ENCODE data around the gene BACH2.
"Not testable (repeated sequence)": the region's sequence is repeated elsewhere in the genome, so short reads cannot be mapped to it uniquely, and the experiment has no call there.

The BACH2 gene

DNA sequence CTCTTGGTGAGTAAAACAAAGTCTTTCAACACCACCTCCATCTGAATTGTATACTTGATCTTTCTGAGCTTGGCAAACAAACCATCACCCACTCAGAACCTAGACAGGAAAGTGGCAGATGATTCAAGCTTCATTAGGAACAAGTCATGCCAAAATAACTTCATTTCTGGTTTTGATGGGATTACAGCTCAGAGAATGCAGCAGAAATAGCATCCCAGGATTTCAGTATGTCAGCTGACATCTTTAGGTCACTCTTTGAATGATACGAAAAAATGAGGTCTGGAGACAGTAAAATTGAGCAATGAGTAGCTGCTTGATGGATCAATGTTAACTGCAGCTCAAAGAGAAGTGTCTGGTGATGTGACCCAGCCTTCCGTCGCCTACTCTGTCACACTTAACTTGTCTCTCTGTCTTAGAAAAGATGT, 310.0 kb downstream of the BACH2 start:
- ATAC-seq = peak in 1 of 2 donors; percentile 31

- ATAC-seq = no peak
Observed at GRCh38 chr6:89985751-89986493, 310.7 kb downstream of the BACH2 start.

DNA sequence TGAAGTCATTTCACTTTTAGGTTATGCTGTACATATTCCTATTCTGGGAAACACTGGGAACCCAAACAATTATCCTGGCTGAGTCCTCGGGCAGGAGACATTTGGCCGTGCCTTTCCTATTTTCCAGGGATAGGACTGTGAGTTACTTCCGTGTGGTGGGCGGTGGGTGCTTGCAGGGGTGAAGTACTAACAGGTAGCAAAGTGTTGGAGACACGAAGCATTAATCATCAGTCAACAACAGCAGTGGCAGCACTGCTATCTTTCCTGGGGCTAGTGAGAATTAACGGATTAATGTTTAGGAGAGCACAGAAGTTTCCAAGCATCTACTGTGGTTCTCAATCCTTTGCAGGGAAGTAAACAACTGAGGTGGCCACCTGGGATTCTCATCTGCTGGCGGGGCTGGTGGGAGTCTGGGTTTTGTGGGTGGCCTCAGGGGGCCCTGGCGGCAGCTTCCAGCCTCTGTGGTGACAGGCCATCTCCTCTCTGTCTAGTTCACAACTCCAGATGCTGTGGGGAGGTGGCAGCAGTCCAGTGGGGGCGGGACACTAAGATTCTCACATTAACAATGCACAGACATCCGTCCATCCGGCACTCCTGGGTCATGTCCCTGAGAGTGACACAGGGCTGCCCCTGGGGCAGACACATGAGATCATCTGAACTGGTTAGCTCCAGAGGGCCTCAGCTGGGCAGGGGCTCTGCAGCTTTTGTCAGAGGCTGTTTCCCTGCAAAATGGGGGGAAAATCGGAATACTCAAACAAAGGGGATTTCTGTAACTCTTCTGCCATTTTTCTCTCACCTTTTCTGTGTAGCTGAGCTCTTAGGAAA, 311.5 kb downstream of the BACH2 start:
- no peak for ATAC-seq

GRCh38 chr6:89980353-89980752, 316.3 kb downstream of the BACH2 start:
- no peak for ATAC-seq

DNA sequence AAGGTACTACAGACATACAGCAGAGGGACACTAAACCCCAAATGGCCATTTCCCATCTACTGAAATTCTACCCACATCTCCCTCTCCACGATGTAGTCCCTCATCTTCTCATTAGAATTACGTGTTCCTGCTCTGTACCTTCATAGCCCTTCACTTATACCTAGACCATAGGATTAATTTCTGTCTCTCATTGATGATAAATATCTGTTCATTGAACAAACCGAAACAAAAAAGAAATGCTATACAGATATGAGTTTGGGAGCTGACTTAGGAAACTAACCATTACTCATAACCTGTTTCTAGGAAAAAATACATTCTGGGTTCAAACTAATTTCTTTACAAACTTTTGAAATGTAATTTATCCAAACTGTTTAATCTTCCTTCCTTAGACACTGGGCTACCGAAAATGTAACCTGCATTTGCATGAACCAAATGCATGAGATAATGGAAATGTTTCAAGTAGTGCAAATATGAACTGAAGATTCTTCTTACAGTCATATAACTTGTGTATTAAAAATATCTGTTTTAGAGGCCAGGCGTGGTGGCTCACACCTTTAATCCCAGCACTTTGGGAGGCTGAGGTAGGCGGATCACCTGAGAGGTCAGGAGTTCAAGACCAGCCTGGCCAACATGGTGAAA, 317.0 kb downstream of the BACH2 start:
- ATAC-seq = peak; percentile 60 to 75

- no peak for ATAC-seq
Observed at GRCh38 chr6:89978749-89979145, 317.9 kb downstream of the BACH2 start.

- ATAC-seq = no peak
Observed at GRCh38 chr6:89977808-89978748, 318.6 kb downstream of the BACH2 start.

DNA sequence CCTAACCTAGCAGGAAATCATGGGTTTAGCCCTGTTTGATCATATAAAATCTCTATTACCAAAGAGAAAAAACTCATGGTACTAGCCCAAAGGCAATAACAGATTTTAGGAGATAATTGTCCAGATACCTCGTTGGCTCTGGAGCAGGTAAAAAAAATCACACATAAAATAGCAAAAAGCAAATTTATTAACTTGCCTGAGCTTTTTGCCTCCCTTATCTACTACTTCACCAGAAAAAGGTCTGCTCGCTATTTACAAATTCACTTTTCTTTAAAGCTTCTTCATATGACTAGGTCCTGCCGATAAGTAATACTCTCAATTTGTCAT, 320.0 kb downstream of the BACH2 start:
- ATAC-seq = no peak

- ATAC-seq = no peak
Observed at GRCh38 chr6:89975991-89976693, 320.5 kb downstream of the BACH2 start.

DNA sequence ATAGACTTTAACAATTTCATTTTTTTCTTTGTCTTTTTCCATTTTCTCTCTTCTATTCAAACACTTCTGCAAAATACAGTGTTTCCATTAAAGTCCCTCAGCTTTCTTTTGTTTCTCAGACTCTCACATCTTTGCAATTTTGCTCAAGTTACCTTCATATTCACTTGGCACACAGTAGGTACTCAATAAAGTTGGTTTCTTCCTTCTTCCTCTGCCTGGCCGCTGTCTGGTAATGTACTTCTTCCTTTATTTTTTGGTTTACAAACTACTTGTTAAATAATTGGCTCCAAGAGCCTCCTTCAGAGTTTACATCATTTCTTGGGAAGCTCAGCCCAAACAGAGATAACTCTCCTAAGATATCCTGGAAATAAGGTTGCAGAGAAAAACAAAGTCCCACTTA, 321.3 kb downstream of the BACH2 start:
- ATAC-seq = no peak

DNA sequence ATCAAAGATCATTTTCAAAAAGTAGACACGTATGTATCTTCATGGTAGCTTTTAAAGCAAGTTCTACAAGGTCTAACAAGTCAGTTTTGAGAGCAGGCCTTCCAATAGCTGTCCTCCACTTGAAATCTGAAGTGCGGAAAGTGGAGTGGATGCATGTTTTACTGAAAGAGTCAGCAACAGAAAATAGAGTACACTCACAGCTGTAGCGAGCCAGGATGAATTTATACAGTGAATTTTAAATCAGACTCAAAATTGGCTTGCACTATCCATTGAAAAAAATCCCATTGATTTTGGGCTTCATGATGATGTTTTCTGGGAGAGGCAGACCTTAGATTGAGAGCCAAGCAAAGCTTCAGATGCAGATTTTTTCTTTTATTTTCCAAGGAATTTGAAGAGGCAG, 321.8 kb downstream of the BACH2 start:
- no peak for ATAC-seq

GRCh38 chr6:89972025-89972381, 324.6 kb downstream of the BACH2 start:
- no peak for ATAC-seq

- not testable (repeated sequence) for ATAC-seq
Observed at GRCh38 chr6:89971338-89972024, 325.2 kb downstream of the BACH2 start.

- no peak for ATAC-seq
Observed at GRCh38 chr6:89970609-89971337, 325.9 kb downstream of the BACH2 start.

GRCh38 chr6:89970072-89970471, 326.6 kb downstream of the BACH2 start:
- ATAC-seq = no peak

DNA sequence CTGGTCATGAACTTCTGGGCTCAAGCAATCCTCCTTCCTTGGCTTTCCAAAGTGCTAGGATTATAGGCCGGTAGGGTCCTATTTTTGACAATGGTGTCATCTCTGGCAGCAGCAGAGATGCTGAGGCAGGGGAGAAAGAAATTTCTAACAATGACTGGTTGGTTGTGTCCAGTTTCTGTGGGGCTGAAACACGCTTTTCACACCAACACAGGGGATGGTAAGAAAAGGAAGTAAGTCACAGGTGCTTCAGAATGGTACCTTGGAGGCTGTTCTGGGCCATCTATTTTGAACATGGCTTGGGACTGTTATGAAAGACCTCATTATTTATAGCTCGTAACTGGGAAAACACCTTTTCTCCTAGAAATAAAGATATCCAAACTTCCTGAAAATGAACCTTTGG, 329.7 kb downstream of the BACH2 start:
- ATAC-seq = no peak

DNA sequence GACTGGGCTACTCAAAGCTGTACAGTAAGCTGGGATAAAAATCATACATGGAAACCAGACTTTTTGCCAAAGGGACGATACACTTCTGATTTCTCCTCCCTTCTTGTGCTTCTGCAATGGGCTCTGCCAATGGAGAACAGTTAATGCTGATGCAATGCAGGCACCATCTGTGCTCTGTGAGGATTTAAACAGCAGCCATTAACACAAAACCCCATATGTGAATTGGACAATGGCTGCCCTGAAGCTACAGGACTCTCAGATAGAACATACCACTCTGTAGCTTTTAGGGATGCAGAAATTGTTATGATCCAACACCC, 330.5 kb downstream of the BACH2 start:
- no peak for ATAC-seq

GRCh38 chr6:89965441-89966227, 331.0 kb downstream of the BACH2 start:
- ATAC-seq = peak; percentile 29 to 53

- ATAC-seq = no peak
Observed at GRCh38 chr6:89963391-89963790, 333.3 kb downstream of the BACH2 start.

DNA sequence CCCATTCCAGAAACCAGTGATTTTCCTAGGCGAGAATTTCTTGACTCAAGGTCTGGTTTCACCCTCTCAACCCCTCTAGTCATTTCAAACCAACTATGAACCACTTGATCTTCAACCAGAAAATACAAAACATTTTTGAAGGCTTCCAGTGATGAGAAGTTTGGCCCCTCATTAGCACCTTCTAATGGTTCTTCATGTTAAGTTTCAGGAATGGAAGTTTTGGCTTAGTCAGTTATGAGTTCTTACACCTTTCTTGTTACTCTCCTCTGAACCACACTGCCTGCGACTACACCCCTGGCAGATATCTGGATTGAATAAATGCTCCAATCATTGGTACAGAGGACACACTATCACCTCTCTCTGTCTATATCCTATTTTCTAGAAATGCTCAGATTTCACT, 335.2 kb downstream of the BACH2 start:
- peak; percentile 65 to 68 for ATAC-seq
